Measurements from ENCODE around the gene POU6F1. TPM values are rescaled to one million over a fixed set of nuclear protein-coding genes. Genes with fewer than 3 reads are reported as not detected.

The POU6F1 gene
- total RNA-seq, 5 donors from 2014 or later (not counting 1 experiment from before 2014, with no cell fraction given) = 29.4 to 61.9 (median 45.4) TPM

DNA sequence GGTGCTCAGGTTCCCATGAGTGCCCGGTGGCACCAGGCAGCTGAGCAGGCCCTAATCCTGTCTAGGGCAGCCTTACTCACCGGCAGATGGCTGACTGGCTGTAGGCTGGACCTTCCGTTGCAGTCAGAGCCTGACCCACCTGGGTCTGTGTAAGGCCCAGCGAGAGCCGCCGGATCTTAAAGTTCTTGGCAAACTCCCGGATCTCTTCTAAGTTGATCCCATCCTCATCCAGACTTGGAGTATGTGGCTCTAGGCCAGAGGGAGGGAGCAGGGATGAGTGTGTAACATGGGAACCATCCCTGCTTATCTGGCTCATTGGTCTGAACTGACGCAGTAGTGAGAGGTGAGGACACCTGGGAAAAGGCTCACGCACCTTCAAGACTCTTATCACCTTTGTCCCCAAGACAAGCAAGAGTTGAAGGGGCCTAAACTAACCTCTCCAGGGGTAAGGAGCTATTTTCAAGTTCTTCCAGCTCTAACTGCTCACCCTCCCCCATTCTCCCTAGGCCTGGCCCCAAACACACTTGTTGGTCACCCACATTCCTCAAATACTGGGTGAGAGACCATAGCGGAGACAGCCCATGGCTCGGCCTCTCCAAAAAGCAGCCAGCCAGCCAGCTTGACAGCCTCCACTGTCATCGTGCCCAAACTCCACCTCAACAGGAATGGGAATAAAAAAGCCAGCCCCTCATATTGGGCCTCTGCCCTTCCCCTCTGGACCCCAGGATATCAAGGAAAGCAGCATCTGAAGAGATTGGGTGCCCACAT lies 26.2 kb downstream of the POU6F1 start:
- Mint-ChIP-seq H3K27ac (no peak overlapping the region), H3K4me3 (no peak overlapping the region), H3K36me3 (peaks cover 21% of the 10 kb centered on the region), H3K9me3 (no peaks in the 10 kb centered on the region), H3K27me3 (no peaks in the 10 kb centered on the region), H3K4me1 (peaks cover 0 to 2% (median 0%) of the 10 kb centered on the region in 3 donors)
- WGBS (ENCODE audit: insufficient coverage) = 82% methylated on average over 7 of the region's 12 CpGs
- no peaks in the 10 kb centered on the region for H3K9me3 ChIP-seq
- H3K27me3 ChIP-seq (replicated peaks in 1 of 2; ENCODE audit: control insufficient read depth in 2 of 2, extremely low read depth in 1 of 2, insufficient read depth in 2 of 2, low read length in 1 of 2) = no peaks in the 10 kb centered on the region
- H3K36me3 ChIP-seq (ENCODE audit: control insufficient read depth in 2 of 2, extremely low read depth in 1 of 2, insufficient read depth in 1 of 2, low read length in 1 of 2) = peaks cover 0 to 14% of the 10 kb centered on the region in 2 donors
- CTCF ChIA-PET = no interaction called here
- H3K4me3 ChIP-seq (ENCODE audit: control insufficient read depth in 1 of 2, extremely low read depth in 1 of 2, low read length in 1 of 2) = no peak overlapping the region
- DNase-seq = no peak
- ATAC-seq (replicated peaks in 1 of 4) = no peak
- no peak overlapping the region for H3K27ac ChIP-seq (ENCODE audit: low read length)
- POLR2A ChIA-PET = no interaction called here
- no peaks in the 10 kb centered on the region for H3K4me1 ChIP-seq (ENCODE audit: control insufficient read depth in 1 of 2, extremely low read depth in 1 of 2, insufficient read depth in 2 of 2, low read length in 2 of 2)

GRCh38 chr12:51190820-51191219 lies 27.0 kb downstream of the POU6F1 start:
- DNase-seq (no peak), ATAC-seq (replicated peaks in 1 of 4) (no peak)
- Mint-ChIP-seq H3K4me1 (peaks cover 0 to 4% (median 0%) of the 10 kb centered on the region in 3 donors), H3K27me3 (no peaks in the 10 kb centered on the region), H3K36me3 (peaks cover 21% of the 10 kb centered on the region), H3K27ac (no peak overlapping the region), H3K4me3 (no peak overlapping the region), H3K9me3 (no peaks in the 10 kb centered on the region)
- no peaks in the 10 kb centered on the region for H3K4me1 ChIP-seq (ENCODE audit: control insufficient read depth in 1 of 2, extremely low read depth in 1 of 2, insufficient read depth in 2 of 2, low read length in 2 of 2)
- ChIA-PET POLR2A (no interaction called here), CTCF (interaction anchor here in 1 of 2 donors (0.6 kb wide), 1 partner anchor 1380 kb away, joined by 3 read pairs; no protein-coding TSS in a partner anchor)
- H3K9me3 ChIP-seq = no peaks in the 10 kb centered on the region
- H3K36me3 ChIP-seq (ENCODE audit: control insufficient read depth in 2 of 2, extremely low read depth in 1 of 2, insufficient read depth in 1 of 2, low read length in 1 of 2) = peaks cover 0 to 14% of the 10 kb centered on the region in 2 donors
- no peaks in the 10 kb centered on the region for H3K27me3 ChIP-seq (replicated peaks in 1 of 2; ENCODE audit: control insufficient read depth in 2 of 2, extremely low read depth in 1 of 2, insufficient read depth in 2 of 2, low read length in 1 of 2)
- no peak overlapping the region for H3K4me3 ChIP-seq (ENCODE audit: control insufficient read depth in 1 of 2, extremely low read depth in 1 of 2, low read length in 1 of 2)
- WGBS (ENCODE audit: insufficient coverage) = no CpG with 5 or more reads among the region's 4 CpGs
- H3K27ac ChIP-seq (ENCODE audit: low read length) = no peak overlapping the region

GRCh38 chr12:51189790-51190355 lies 28.0 kb downstream of the POU6F1 start:
- Mint-ChIP-seq H3K27me3 (no peaks in the 10 kb centered on the region), H3K4me1 (peaks cover 0 to 5% (median 0%) of the 10 kb centered on the region in 3 donors), H3K36me3 (peaks cover 21% of the 10 kb centered on the region), H3K9me3 (no peaks in the 10 kb centered on the region), H3K4me3 (no peak overlapping the region), H3K27ac (no peak overlapping the region)
- peaks cover 0 to 14% of the 10 kb centered on the region in 2 donors for H3K36me3 ChIP-seq (ENCODE audit: control insufficient read depth in 2 of 2, extremely low read depth in 1 of 2, insufficient read depth in 1 of 2, low read length in 1 of 2)
- H3K4me1 ChIP-seq (ENCODE audit: control insufficient read depth in 1 of 2, extremely low read depth in 1 of 2, insufficient read depth in 2 of 2, low read length in 2 of 2) = no peaks in the 10 kb centered on the region
- no peaks in the 10 kb centered on the region for H3K9me3 ChIP-seq
- no peaks in the 10 kb centered on the region for H3K27me3 ChIP-seq (replicated peaks in 1 of 2; ENCODE audit: control insufficient read depth in 2 of 2, extremely low read depth in 1 of 2, insufficient read depth in 2 of 2, low read length in 1 of 2)
- ChIA-PET POLR2A (no interaction called here), CTCF (interaction anchor here in 1 of 2 donors (0.5 kb wide), 1 partner anchor 41 kb away, joined by 3 read pairs; no protein-coding TSS in a partner anchor)
- H3K27ac ChIP-seq (ENCODE audit: low read length) = no peak overlapping the region
- 85% methylated on average over 13 of the region's 14 CpGs for WGBS (ENCODE audit: insufficient coverage)
- no peak overlapping the region for H3K4me3 ChIP-seq (ENCODE audit: control insufficient read depth in 1 of 2, extremely low read depth in 1 of 2, low read length in 1 of 2)
- ATAC-seq (replicated peaks in 1 of 4) (no peak), DNase-seq (no peak)

- Mint-ChIP-seq H3K9me3 (no peaks in the 10 kb centered on the region), H3K4me1 (peaks cover 0 to 5% (median 0%) of the 10 kb centered on the region in 3 donors), H3K4me3 (no peak overlapping the region), H3K27me3 (no peaks in the 10 kb centered on the region), H3K27ac (no peak overlapping the region), H3K36me3 (peaks cover 21% of the 10 kb centered on the region)
- no peak for ATAC-seq (replicated peaks in 1 of 4)
- peaks cover 0 to 14% of the 10 kb centered on the region in 2 donors for H3K36me3 ChIP-seq (ENCODE audit: control insufficient read depth in 2 of 2, extremely low read depth in 1 of 2, insufficient read depth in 1 of 2, low read length in 1 of 2)
- ChIA-PET CTCF (interaction anchor here in 1 of 2 donors (0.6 kb wide), 1 partner anchor 75 kb away, joined by 3 read pairs; no protein-coding TSS in a partner anchor), POLR2A (no interaction called here)
- H3K27ac ChIP-seq (ENCODE audit: low read length) = no peak overlapping the region
- H3K4me1 ChIP-seq (ENCODE audit: control insufficient read depth in 1 of 2, extremely low read depth in 1 of 2, insufficient read depth in 2 of 2, low read length in 2 of 2) = no peaks in the 10 kb centered on the region
- 48% methylated on average over 3 of the region's 14 CpGs for whole genome bisulfite sequencing (ENCODE audit: insufficient coverage)
- no peak for DNase-seq
- H3K9me3 ChIP-seq = no peaks in the 10 kb centered on the region
- no peaks in the 10 kb centered on the region for H3K27me3 ChIP-seq (replicated peaks in 1 of 2; ENCODE audit: control insufficient read depth in 2 of 2, extremely low read depth in 1 of 2, insufficient read depth in 2 of 2, low read length in 1 of 2)
- no peak overlapping the region for H3K4me3 ChIP-seq (ENCODE audit: control insufficient read depth in 1 of 2, extremely low read depth in 1 of 2, low read length in 1 of 2)
Observed at GRCh38 chr12:51188359-51189051, 29.4 kb downstream of the POU6F1 start.

DNA sequence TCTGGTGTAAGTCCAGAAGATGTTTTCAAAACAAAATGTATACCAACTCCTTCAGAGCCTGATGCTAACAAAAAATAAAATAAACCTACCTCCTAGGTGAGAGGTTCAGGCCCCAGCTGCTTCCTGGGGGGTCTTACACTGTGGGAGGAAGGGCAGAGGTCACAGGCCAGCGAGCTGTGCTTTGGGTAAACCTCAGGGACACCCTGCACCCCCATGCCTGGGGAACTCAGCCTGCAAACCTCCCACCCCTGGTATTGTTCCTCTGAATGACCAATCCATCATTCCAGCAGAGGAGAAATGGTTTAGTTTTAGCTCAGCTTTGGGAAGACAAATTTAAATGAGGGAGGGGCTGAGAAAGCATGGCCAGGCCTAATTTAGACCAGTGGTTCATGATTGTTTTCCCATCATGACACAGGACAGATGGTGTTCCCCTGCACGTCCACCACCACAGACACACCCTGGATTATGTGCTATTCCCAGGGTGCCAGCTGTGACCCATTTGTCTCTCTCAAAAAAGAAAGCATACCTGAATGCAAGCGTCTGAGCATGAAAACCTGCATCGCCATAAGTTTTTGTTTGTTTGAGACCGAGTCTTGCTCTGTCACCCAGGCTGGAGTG lies 30.4 kb downstream of the POU6F1 start:
- 83% methylated on average over 2 of the region's 5 CpGs for WGBS (ENCODE audit: insufficient coverage)
- CTCF ChIA-PET = no interaction called here
- no peaks in the 10 kb centered on the region for H3K27me3 Mint-ChIP-seq
- no peak overlapping the region for H3K4me3 ChIP-seq (ENCODE audit: control insufficient read depth in 1 of 2, extremely low read depth in 1 of 2, low read length in 1 of 2)
- H3K36me3 Mint-ChIP-seq = peaks cover 21% of the 10 kb centered on the region
- no peaks in the 10 kb centered on the region for H3K9me3 ChIP-seq
- ATAC-seq (replicated peaks in 1 of 4) (no peak), DNase-seq (no peak)
- no peak overlapping the region for H3K27ac ChIP-seq (ENCODE audit: low read length)
- peaks cover 0 to 14% of the 10 kb centered on the region in 2 donors for H3K36me3 ChIP-seq (ENCODE audit: control insufficient read depth in 2 of 2, extremely low read depth in 1 of 2, insufficient read depth in 1 of 2, low read length in 1 of 2)
- H3K27ac Mint-ChIP-seq = no peak overlapping the region
- H3K4me1 Mint-ChIP-seq = peaks cover 0 to 5% (median 0%) of the 10 kb centered on the region in 3 donors
- H3K4me1 ChIP-seq (ENCODE audit: control insufficient read depth in 1 of 2, extremely low read depth in 1 of 2, insufficient read depth in 2 of 2, low read length in 2 of 2) = no peaks in the 10 kb centered on the region
- H3K27me3 ChIP-seq (replicated peaks in 1 of 2; ENCODE audit: control insufficient read depth in 2 of 2, extremely low read depth in 1 of 2, insufficient read depth in 2 of 2, low read length in 1 of 2) = no peaks in the 10 kb centered on the region
- no peak overlapping the region for H3K4me3 Mint-ChIP-seq
- POLR2A ChIA-PET = no interaction called here
- no peaks in the 10 kb centered on the region for H3K9me3 Mint-ChIP-seq

DNA sequence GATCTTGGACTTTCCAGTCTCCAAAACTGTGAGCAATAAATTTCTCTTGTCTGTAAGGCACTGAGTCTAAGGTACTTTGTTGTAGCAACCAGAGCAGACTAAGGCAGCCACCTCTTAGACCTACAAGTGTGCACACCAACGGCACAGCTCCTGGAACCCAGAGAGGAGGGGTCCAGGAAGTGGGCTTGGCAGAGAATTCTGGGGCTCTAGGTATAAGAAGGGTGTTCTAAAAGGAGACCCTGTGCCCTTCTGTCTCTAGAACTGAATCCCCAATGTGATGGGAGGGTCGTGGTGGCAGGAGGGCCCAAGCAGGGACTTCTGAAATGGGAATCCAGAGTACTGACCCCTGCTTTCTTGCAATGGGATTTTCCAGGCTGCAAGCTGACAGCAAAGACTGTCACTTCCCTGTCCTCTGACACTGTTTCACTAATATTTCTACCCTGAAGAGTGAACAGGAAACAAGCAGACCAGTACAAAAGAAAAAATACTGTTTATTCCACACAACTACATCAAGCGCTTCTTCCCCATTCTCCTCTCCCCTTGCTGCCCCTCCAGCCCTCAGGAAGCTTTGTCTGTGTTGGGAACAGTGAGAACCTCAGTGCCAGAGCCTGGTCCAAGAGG lies 31.3 kb downstream of the POU6F1 start:
- H3K9me3 ChIP-seq = no peaks in the 10 kb centered on the region
- Mint-ChIP-seq H3K4me3 (no peak overlapping the region), H3K4me1 (peaks cover 0 to 5% (median 0%) of the 10 kb centered on the region in 3 donors), H3K9me3 (no peaks in the 10 kb centered on the region), H3K27me3 (no peaks in the 10 kb centered on the region), H3K27ac (no peak overlapping the region), H3K36me3 (peaks cover 13% of the 10 kb centered on the region)
- CTCF ChIA-PET = no interaction called here
- H3K4me1 ChIP-seq (ENCODE audit: control insufficient read depth in 1 of 2, extremely low read depth in 1 of 2, insufficient read depth in 2 of 2, low read length in 2 of 2) = no peaks in the 10 kb centered on the region
- no peak overlapping the region for H3K4me3 ChIP-seq (ENCODE audit: control insufficient read depth in 1 of 2, extremely low read depth in 1 of 2, low read length in 1 of 2)
- 71% methylated on average over 1 of the region's 3 CpGs for WGBS (ENCODE audit: insufficient coverage)
- DNase-seq = no peak
- H3K27me3 ChIP-seq (replicated peaks in 1 of 2; ENCODE audit: control insufficient read depth in 2 of 2, extremely low read depth in 1 of 2, insufficient read depth in 2 of 2, low read length in 1 of 2) = no peaks in the 10 kb centered on the region
- no peak for ATAC-seq (replicated peaks in 1 of 4)
- H3K36me3 ChIP-seq (ENCODE audit: control insufficient read depth in 2 of 2, extremely low read depth in 1 of 2, insufficient read depth in 1 of 2, low read length in 1 of 2) = peaks cover 0 to 12% of the 10 kb centered on the region in 2 donors
- POLR2A ChIA-PET = no interaction called here
- H3K27ac ChIP-seq (ENCODE audit: low read length) = no peak overlapping the region

Measured in T-cell (primary cell).